Endothelial cell of umbilical vein (primary cell): ENCODE results near the gene PGP. TPM values are rescaled to one million over a fixed set of nuclear protein-coding genes. Genes with fewer than 3 reads are reported as not detected.

ENCODE experiments used
- BruUV-seq: library from RNA; stranded (reverse); fragments of 400-500 nt; replicated peaks from 2 replicates; lab custom pipeline; 2021; lab: Mats Ljungman, UMichigan
- CTCF ChIA-PET: fragments of 300-600, 350-600 bp; sonication (Branson Sonifier 250); formaldehyde crosslinking; loops from one replicate; lab custom pipeline; 2021; ENCODE audit warnings: antibody characterized with exemption, inconsistent platforms; lab: Charles Lee
- POLR2A ChIA-PET: fragments of 300-600, 350-600 bp; sonication (Branson Sonifier 250); formaldehyde crosslinking; loops from one replicate; lab custom pipeline; 2021; ENCODE audit warnings: antibody characterized with exemption, inconsistent platforms; lab: Charles Lee
- DNase-seq: peaks from one replicate; pipeline ENCODE4 v3.0.0-alpha.2; 2011; ENCODE audit warnings: low read depth, low spot score
- FAIRE-seq: peaks from 2 replicates; lab custom pipeline; 2011; peaks lifted over from hg19 to GRCh38; lab: Jason Lieb, UNC
- H2AFZ ChIP-seq: 2 replicates; pipeline ENCODE4 v1.6.0; 2012; ENCODE audit warnings: low read depth, low read length, control low read depth, inconsistent platforms
- H3K27ac ChIP-seq: 2 replicates; pipeline ENCODE4 v1.5.1; 2011; ENCODE audit warnings: low read depth, mild to moderate bottlenecking, control low read depth, low read length, moderate library complexity; ENCODE audit not compliant: insufficient read depth
- H3K27me3 ChIP-seq, 2 experiments: 2 replicates each; pipeline versions ENCODE4 v1.6.0 to v1.6.1; 2011; ENCODE audit warnings: low read length in 2 of 2, mixed read lengths in 1 of 2; ENCODE audit not compliant: control insufficient read depth in 2 of 2, insufficient read depth in 2 of 2
- H3K36me3 ChIP-seq, 2 experiments: 2 replicates in 1 of 2; 3 replicates in 1 of 2; pipeline ENCODE4 v1.5.1; 2011; ENCODE audit warnings: low read length in 2 of 2, mild to moderate bottlenecking in 1 of 2, moderate library complexity in 1 of 2; ENCODE audit not compliant: control insufficient read depth in 2 of 2, insufficient read depth in 2 of 2; ENCODE audit errors: extremely low read depth in 1 of 2
- H3K4me1 ChIP-seq: 3 replicates; pipeline ENCODE4 v1.5.1; 2011; ENCODE audit warnings: mild to moderate bottlenecking, low read length; ENCODE audit not compliant: control insufficient read depth, insufficient read depth; ENCODE audit errors: extremely low read depth
- H3K4me2 ChIP-seq: 2 replicates; pipeline ENCODE4 v1.6.1; 2011; ENCODE audit warnings: low read length, control low read depth, mixed read lengths; ENCODE audit not compliant: insufficient read depth
- H3K4me3 ChIP-seq, 3 experiments: fragments of 200-600 bp in 1 of 3; sonication (generic), shearing (Covaris generic) in 1 of 3; replicated peaks in 1 of 3; 2 replicates each; pipeline ENCODE4 v1.5.1; 2011 to 2016; ENCODE audit warnings: control low read depth in 3 of 3, low read length in 3 of 3, mild to moderate bottlenecking in 2 of 3, inconsistent platforms in 1 of 3, low read depth in 1 of 3, moderate library complexity in 1 of 3; ENCODE audit not compliant: insufficient read depth in 1 of 3
- H3K79me2 ChIP-seq: 2 replicates; pipeline ENCODE4 v1.6.0; 2012; ENCODE audit warnings: low read length, inconsistent platforms; ENCODE audit not compliant: control insufficient read depth, insufficient read depth
- H3K9ac ChIP-seq: replicated peaks from 2 replicates; pipeline ENCODE3; 2011; ENCODE audit warnings: low read length, control low read depth; ENCODE audit not compliant: insufficient read depth; ENCODE audit errors: extremely low read depth
- H3K9me1 ChIP-seq: replicated peaks from 3 replicates; pipeline ENCODE4 v1.6.0; 2011; ENCODE audit warnings: mild to moderate bottlenecking, low read length; ENCODE audit not compliant: control insufficient read depth, insufficient read depth; ENCODE audit errors: extremely low read depth
- H3K9me3 ChIP-seq: replicated peaks from 2 replicates; pipeline ENCODE4 v1.5.1; 2012; ENCODE audit warnings: low read length, inconsistent platforms; ENCODE audit not compliant: control insufficient read depth, insufficient read depth
- H4K20me1 ChIP-seq: replicated peaks from 2 replicates; pipeline ENCODE3; 2011; ENCODE audit warnings: mild to moderate bottlenecking, low read length; ENCODE audit not compliant: control insufficient read depth, insufficient read depth; ENCODE audit errors: extremely low read depth
- EZH2 ChIP-seq: IDR thresholded peaks from 2 replicates; pipeline ENCODE4 v1.6.1; 2012; ENCODE audit warnings: borderline replicate concordance, low read depth, mild to moderate bottlenecking, moderate library complexity, low read length, inconsistent platforms; ENCODE audit not compliant: severe bottlenecking
- FOS ChIP-seq: IDR thresholded peaks from 2 replicates; pipeline ENCODE4 v1.6.1; 2011; ENCODE audit warnings: mild to moderate bottlenecking, low read length, moderate library complexity, borderline replicate concordance; ENCODE audit not compliant: insufficient read depth
- GATA2 ChIP-seq: IDR thresholded peaks from 2 replicates; pipeline ENCODE4 v1.7.0; 2011; ENCODE audit warnings: low read depth, mild to moderate bottlenecking, moderate library complexity, mixed read lengths, low read length; ENCODE audit not compliant: insufficient read length, insufficient read depth
- JUN ChIP-seq: IDR thresholded peaks from 2 replicates; pipeline ENCODE4 v1.6.1; 2011; ENCODE audit warnings: borderline replicate concordance, low read depth; ENCODE audit not compliant: insufficient read length, insufficient read depth
- MAX ChIP-seq: IDR thresholded peaks from 2 replicates; pipeline ENCODE4 v1.6.1; 2011; ENCODE audit not compliant: insufficient read depth, insufficient read length
- MYC ChIP-seq: IDR thresholded peaks from one replicate; pipeline ENCODE4 v1.6.1; 2011; ENCODE audit warnings: mild to moderate bottlenecking, low read depth, low read length
- POLR2A ChIP-seq: IDR thresholded peaks from 2 replicates; pipeline ENCODE4 v1.6.1; 2012; ENCODE audit warnings: low read depth, mild to moderate bottlenecking, control low read depth, low read length
- POLR2AphosphoS5 ChIP-seq: IDR thresholded peaks from 2 replicates; pipeline ENCODE4 v1.6.1; 2012; ENCODE audit warnings: low read depth, mild to moderate bottlenecking, control low read depth, low read length, moderate library complexity; ENCODE audit not compliant: insufficient read depth
- dilution Hi-C: fragments of 300-500 bp; cut with MboI; formaldehyde crosslinking; loops from one replicate; pipeline ENCODE4 v1.15.0; 2019; ENCODE audit warnings: low sequenced_read_pairs; ENCODE audit not compliant: extremely low pct_ligation_motif_present
- intact Hi-C: fragments of 100-400 bp; cut with micrococcal nuclease; formaldehyde crosslinking; loops from one replicate; pipeline ENCODE4 v1.10.0; 2022
- polyA plus RNA-seq, 4 experiments: library from polyadenylated mRNA; depleted of rRNA in 3 of 4; stranded (reverse) in 3 of 4; unstranded in 1 of 4; fragments of >200 nt; gene quantifications; 2 replicates each; pipeline versions ENCODE4 v1.2.1 to v1.2.3, GENCODE V29; 2011 to 2012; ENCODE audit warnings: missing spikeins in 1 of 4
- total RNA-seq: library from RNA; stranded (reverse); gene quantifications from 2 replicates; pipeline ENCODE4 v1.2.3, GENCODE V29; 2021
- TF ChIP-seq, protein P1 (sequence below), 2 donors: IDR thresholded peaks; 1 replicate in 1 of 2; 2 replicates in 1 of 2; pipeline ENCODE4 v1.5.1; 2011; ENCODE audit warnings: low read length in 2 of 2, mild to moderate bottlenecking in 2 of 2, moderate library complexity in 2 of 2, control low read depth in 1 of 2, inconsistent platforms in 1 of 2, low read depth in 1 of 2; ENCODE audit not compliant: insufficient read depth in 1 of 2; ENCODE audit errors: extremely low read depth in 1 of 2

PGP gene
- total and polyA plus RNA-seq, 2 donors (not counting 3 experiments of a cell fraction or from before 2014, with no cell fraction given), result 28.5 to 29.6 TPM

GRCh38 chr16:2244926-2245795 lies 30.5 kb upstream of the PGP start:
- TF ChIP-seq, protein P1, sequence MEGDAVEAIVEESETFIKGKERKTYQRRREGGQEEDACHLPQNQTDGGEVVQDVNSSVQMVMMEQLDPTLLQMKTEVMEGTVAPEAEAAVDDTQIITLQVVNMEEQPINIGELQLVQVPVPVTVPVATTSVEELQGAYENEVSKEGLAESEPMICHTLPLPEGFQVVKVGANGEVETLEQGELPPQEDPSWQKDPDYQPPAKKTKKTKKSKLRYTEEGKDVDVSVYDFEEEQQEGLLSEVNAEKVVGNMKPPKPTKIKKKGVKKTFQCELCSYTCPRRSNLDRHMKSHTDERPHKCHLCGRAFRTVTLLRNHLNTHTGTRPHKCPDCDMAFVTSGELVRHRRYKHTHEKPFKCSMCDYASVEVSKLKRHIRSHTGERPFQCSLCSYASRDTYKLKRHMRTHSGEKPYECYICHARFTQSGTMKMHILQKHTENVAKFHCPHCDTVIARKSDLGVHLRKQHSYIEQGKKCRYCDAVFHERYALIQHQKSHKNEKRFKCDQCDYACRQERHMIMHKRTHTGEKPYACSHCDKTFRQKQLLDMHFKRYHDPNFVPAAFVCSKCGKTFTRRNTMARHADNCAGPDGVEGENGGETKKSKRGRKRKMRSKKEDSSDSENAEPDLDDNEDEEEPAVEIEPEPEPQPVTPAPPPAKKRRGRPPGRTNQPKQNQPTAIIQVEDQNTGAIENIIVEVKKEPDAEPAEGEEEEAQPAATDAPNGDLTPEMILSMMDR (IDR thresholded peaks at IDR 0.05; ENCODE audit: extremely low read depth in 1 of 2, insufficient read depth in 1 of 2, low read depth in 1 of 2, low read length in 2 of 2), result no peak
- TF ChIP-seq POLR2A, result no peak
- no peak for TF ChIP-seq JUN
- TF ChIP-seq EZH2, result no peak
- TF ChIP-seq FOS, result no peak
- no peak for TF ChIP-seq MAX
- no peak for TF ChIP-seq GATA2
- TF ChIP-seq POLR2AphosphoS5, result no peak
- TF ChIP-seq MYC, result no peak

More at GRCh38 chr16:2244926-2245795, 30.5 kb upstream of the PGP start:
- intact Hi-C loops, result no loop called here
- dilution Hi-C loops, result no loop called here
- Histone ChIP-seq H3K27me3 (no peaks in the 10 kb centered on the region), H3K27ac (no peak overlapping the region), H4K20me1 (no peaks in the 10 kb centered on the region), H3K9me3 (no peaks in the 10 kb centered on the region), H2AFZ (no peak overlapping the region), H3K9ac (no peak overlapping the region), H3K4me2 (no peak overlapping the region), H3K79me2 (peaks cover 3% of the 10 kb centered on the region), H3K36me3 (peaks cover 12 to 33% of the 10 kb centered on the region in 2 experiments), H3K9me1 (no peaks in the 10 kb centered on the region), H3K4me3 (no peak overlapping the region), H3K4me1 (peaks cover 2% of the 10 kb centered on the region)
- CTCF ChIA-PET, result no interaction called here
- no peak for DNase-seq
- POLR2A ChIA-PET, result no interaction called here
- BruUV-seq, result no TSS peak
- FAIRE-seq, result no peak
